Right lobe of liver (tissue), 6 donors: ENCODE data around the gene PPP2R5D. TPM values are rescaled to one million over a fixed set of nuclear protein-coding genes. Genes with fewer than 3 reads are reported as not detected.

Experiments
- ATAC-seq, 4 donors: fragments of 200-7000 bp; cut with Tn5 transposase; one replicate each; pipeline ENCODE4 v1.9.1; 2020; ENCODE audit warnings: mild to moderate bottlenecking in 4 of 4, moderate library complexity in 4 of 4
- DNase-seq, 3 donors: peaks; one replicate each; pipeline ENCODE4 v3.0.0-alpha.2; 2020
- H3K27ac ChIP-seq, 3 donors: fragments of 200-600 bp; one replicate each; pipeline ENCODE4 v1.8.0; 2022
- H3K27me3 ChIP-seq, 2 donors: fragments of 200-600 bp; one replicate each; pipeline ENCODE4 v1.8.0; 2022
- H3K36me3 ChIP-seq, 4 donors: fragments of 200-600 bp; sonication (generic) in 1 of 4; one replicate each; pipeline versions ENCODE4 v1.5.1 to v1.8.0; 2017 to 2022; ENCODE audit warnings: control low read depth in 1 of 4
- H3K4me1 ChIP-seq, 4 donors: fragments of 200-600 bp; sonication (generic) in 1 of 4; one replicate each; pipeline versions ENCODE4 v1.5.1 to v1.8.0; 2017 to 2022; ENCODE audit warnings: control low read depth in 1 of 4
- H3K4me3 ChIP-seq, 3 donors: fragments of 200-600 bp; one replicate each; pipeline ENCODE4 v1.8.0; 2022
- H3K9me3 ChIP-seq, 4 donors: fragments of 200-600 bp; sonication (generic) in 1 of 4; one replicate each; pipeline versions ENCODE4 v1.5.1 to v1.8.0; 2017 to 2022; ENCODE audit warnings: control low read depth in 1 of 4
- POLR2A ChIP-seq: fragments of 450-650 bp; IDR thresholded peaks from one replicate; pipeline ENCODE4 v1.6.1; 2017; ENCODE audit warnings: antibody characterized with exemption, mild to moderate bottlenecking
- WGBS: methylation state at CpG from one replicate; pipeline ENCODE4 v1.1.6; 2018; ENCODE audit warnings: low coverage, low lambda C conversion rate; ENCODE audit not compliant: insufficient coverage; ENCODE audit errors: missing lambda C conversion rate; 5-methylcytosine and 5-hydroxymethylcytosine counted together
- intact Hi-C, 2 donors: fragments of 100-400 bp; cut with DNase I; formaldehyde crosslinking; loops; one replicate each; pipeline versions ENCODE4 v1.11.2 to v1.14.1; 2022
- total RNA-seq, 6 experiments: library from RNA; depleted of rRNA in 2 of 6; stranded (reverse); fragments of >200 nt in 2 of 6; fragmentation: NEBNext Ultra II Directional in 3 of 6; extraction: Animal tissue kit (Norgen Biotek cat#: 25700) in 3 of 6; gene quantifications; one replicate each; pipeline versions ENCODE4 v1.1.0 to v1.2.4, GENCODE V29; 2016 to 2023
- TF ChIP-seq, protein P1 (sequence below), 4 donors: fragments of 200-600 bp in 3 of 4; fragments of 450-650 bp in 1 of 4; IDR thresholded peaks; one replicate each; pipeline versions ENCODE4 v1.5.1 to v1.8.0; 2016 to 2022; ENCODE audit warnings: antibody characterized with exemption in 4 of 4, mild to moderate bottlenecking in 2 of 4
- donor health status: DM: no; HTN: yes; CAD: no.
- donor health status: DM: no; HTN: no; CAD: no.
- donor health status: DM: no; HTN: no; CAD: no.
- donor health status: DM: no; HTN: yes; CAD: no.
- donor health status: DM: no; HTN: yes; CAD: no.

PPP2R5D gene
- total RNA-seq, 6 experiments from 2014 or later: 11.5 to 24.0 (median 16.3) TPM

DNA sequence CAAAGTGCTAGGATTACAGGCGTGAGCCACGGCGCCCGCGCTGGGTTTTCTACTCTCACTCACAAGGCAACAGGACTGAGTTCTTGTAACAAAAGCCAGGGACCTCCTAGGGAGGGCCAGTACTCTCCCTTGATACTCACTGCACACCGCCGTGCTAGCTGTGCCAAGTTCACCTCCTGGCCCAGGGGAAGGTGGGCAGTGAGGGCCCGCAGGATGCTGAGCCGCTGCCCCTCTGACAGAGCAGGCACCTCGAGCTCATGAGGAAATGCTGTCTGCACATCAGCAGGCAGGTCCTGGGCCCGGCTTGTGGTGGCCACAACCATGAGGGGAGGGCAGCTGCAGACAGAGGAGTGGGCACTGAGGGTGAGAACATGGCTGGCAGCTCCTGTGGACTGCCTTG, 17.1 kb upstream of the PPP2R5D start:
- intact Hi-C loops: no loop called here
- H3K27me3 ChIP-seq: no peaks in the 10 kb centered on the region
- ATAC-seq (peak in 1 of 4 donors; percentile 1), DNase-seq (no peak)
- TF ChIP-seq, protein P1, sequence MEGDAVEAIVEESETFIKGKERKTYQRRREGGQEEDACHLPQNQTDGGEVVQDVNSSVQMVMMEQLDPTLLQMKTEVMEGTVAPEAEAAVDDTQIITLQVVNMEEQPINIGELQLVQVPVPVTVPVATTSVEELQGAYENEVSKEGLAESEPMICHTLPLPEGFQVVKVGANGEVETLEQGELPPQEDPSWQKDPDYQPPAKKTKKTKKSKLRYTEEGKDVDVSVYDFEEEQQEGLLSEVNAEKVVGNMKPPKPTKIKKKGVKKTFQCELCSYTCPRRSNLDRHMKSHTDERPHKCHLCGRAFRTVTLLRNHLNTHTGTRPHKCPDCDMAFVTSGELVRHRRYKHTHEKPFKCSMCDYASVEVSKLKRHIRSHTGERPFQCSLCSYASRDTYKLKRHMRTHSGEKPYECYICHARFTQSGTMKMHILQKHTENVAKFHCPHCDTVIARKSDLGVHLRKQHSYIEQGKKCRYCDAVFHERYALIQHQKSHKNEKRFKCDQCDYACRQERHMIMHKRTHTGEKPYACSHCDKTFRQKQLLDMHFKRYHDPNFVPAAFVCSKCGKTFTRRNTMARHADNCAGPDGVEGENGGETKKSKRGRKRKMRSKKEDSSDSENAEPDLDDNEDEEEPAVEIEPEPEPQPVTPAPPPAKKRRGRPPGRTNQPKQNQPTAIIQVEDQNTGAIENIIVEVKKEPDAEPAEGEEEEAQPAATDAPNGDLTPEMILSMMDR (IDR thresholded peaks at IDR 0.05): no peak
- no peak for TF ChIP-seq POLR2A
- H3K36me3 ChIP-seq: peaks cover 0 to 40% (median 19%) of the 10 kb centered on the region in 4 donors
- WGBS: 100% methylated on average over 6 of the region's 11 CpGs
- no peak overlapping the region for H3K27ac ChIP-seq
- H3K9me3 ChIP-seq: no peaks in the 10 kb centered on the region
- H3K4me3 ChIP-seq: no peak overlapping the region
- peaks cover 0 to 18% (median 0%) of the 10 kb centered on the region in 4 donors for H3K4me1 ChIP-seq

DNA sequence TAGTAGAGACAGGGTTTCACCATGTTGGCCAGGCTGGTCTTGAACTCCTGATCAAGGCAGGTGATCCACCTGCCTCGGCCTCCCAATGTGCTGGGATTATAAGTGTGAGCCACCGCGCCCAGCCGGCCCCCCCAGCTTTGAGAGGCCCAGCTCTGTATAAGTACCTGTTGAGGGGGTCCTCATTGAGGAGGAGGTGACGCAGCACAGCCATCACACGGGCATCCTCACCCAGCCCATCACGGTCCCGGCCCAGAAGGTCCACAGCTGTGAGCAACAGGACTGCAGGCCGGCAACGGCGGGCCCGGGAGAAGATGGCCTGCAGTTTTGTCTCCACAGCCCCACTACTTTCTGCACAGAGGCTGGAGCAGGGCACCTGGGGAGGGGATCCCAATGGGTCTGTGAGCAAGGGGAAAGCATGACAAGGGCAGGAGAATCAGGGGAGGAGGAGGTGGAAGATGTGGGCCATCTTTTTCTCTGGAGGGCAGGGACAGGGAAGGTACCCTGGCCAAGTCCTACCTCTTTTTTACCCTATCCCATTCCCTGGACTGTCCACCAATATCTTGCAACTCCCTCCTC, 16.2 kb upstream of the PPP2R5D start:
- H3K27ac ChIP-seq: peak overlapping the region in 1 of 3 donors; percentile 13
- TF ChIP-seq, protein P1 (IDR thresholded peaks at IDR 0.05): no peak
- no peak for TF ChIP-seq POLR2A
- intact Hi-C loops: no loop called here
- no peak overlapping the region for H3K4me3 ChIP-seq
- H3K27me3 ChIP-seq: no peaks in the 10 kb centered on the region
- H3K9me3 ChIP-seq: no peaks in the 10 kb centered on the region
- peaks cover 0 to 18% (median 0%) of the 10 kb centered on the region in 4 donors for H3K4me1 ChIP-seq
- H3K36me3 ChIP-seq: peaks cover 0 to 39% (median 17%) of the 10 kb centered on the region in 4 donors
- 100% methylated on average over 1 of the region's 12 CpGs for WGBS
- peak in 2 of 4 donors; percentile 1 to 7 for ATAC-seq
- DNase-seq: no peak

- H3K9me3 ChIP-seq: no peaks in the 10 kb centered on the region
- 0% methylated on average over 1 of the region's 4 CpGs for WGBS
- no peak overlapping the region for H3K4me3 ChIP-seq
- peak overlapping the region in 1 of 3 donors; percentile 13 for H3K27ac ChIP-seq
- peak in 1 of 4 donors; percentile 5 for ATAC-seq
- DNase-seq: no peak
- peaks cover 0 to 18% (median 0%) of the 10 kb centered on the region in 4 donors for H3K4me1 ChIP-seq
- intact Hi-C loops: no loop called here
- no peak for TF ChIP-seq POLR2A
- TF ChIP-seq, protein P1 (IDR thresholded peaks at IDR 0.05): no peak
- H3K27me3 ChIP-seq: no peaks in the 10 kb centered on the region
- H3K36me3 ChIP-seq: peaks cover 0 to 33% (median 15%) of the 10 kb centered on the region in 4 donors
Observed at GRCh38 chr6:42968783-42969182, 15.6 kb upstream of the PPP2R5D start.

DNA sequence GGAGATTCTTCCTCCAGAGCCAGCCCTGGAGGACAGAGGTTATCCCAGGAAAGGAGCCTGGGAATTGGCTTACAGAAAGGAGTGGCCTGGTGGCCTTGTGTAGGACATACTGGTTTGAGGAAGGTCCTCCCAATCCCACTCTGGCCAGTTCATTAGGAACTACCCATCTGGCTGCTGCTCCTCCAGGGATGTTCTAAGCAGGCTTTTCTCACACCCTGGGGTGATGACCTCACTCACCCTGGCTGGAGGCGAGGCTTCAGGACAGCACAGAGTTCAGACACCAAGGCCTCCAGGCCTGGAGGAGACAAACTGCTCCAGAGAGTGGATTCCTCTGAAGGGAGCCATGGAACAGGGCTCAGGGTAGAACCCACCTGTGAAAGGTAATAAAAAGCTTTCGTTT, 14.9 kb upstream of the PPP2R5D start:
- intact Hi-C loops: no loop called here
- Histone ChIP-seq H3K9me3 (no peaks in the 10 kb centered on the region), H3K36me3 (peaks cover 0 to 26% (median 12%) of the 10 kb centered on the region in 4 donors), H3K27me3 (no peaks in the 10 kb centered on the region), H3K27ac (no peak overlapping the region), H3K4me1 (peaks cover 0 to 18% (median 0%) of the 10 kb centered on the region in 4 donors), H3K4me3 (no peak overlapping the region)
- TF ChIP-seq POLR2A: no peak
- TF ChIP-seq, protein P1 (IDR thresholded peaks at IDR 0.05): no peak
- DNase-seq (no peak), ATAC-seq (peak in 3 of 4 donors; percentile 9 to 35 (median 24))
- WGBS: 80% methylated on average over 2 of the region's 2 CpGs
